GM23248 (cell line): Measurements from ENCODE around the gene MT1A.

Experiments
- EZH2 ChIP-seq: fragments of 200-600 bp; sonication (generic); IDR thresholded peaks from 2 replicates; pipeline ENCODE4 v1.6.1; 2018; ENCODE audit warnings: antibody characterized with exemption, mild to moderate bottlenecking; ENCODE audit not compliant: insufficient read depth, poor library complexity, severe bottlenecking
- EZH2phosphoT487 ChIP-seq: fragments of 200-600 bp; sonication (generic); IDR thresholded peaks from 2 replicates; pipeline ENCODE4 v1.6.1; 2018; ENCODE audit warnings: antibody characterized with exemption, moderate library complexity, mild to moderate bottlenecking, low read depth; ENCODE audit not compliant: insufficient read depth

DNA sequence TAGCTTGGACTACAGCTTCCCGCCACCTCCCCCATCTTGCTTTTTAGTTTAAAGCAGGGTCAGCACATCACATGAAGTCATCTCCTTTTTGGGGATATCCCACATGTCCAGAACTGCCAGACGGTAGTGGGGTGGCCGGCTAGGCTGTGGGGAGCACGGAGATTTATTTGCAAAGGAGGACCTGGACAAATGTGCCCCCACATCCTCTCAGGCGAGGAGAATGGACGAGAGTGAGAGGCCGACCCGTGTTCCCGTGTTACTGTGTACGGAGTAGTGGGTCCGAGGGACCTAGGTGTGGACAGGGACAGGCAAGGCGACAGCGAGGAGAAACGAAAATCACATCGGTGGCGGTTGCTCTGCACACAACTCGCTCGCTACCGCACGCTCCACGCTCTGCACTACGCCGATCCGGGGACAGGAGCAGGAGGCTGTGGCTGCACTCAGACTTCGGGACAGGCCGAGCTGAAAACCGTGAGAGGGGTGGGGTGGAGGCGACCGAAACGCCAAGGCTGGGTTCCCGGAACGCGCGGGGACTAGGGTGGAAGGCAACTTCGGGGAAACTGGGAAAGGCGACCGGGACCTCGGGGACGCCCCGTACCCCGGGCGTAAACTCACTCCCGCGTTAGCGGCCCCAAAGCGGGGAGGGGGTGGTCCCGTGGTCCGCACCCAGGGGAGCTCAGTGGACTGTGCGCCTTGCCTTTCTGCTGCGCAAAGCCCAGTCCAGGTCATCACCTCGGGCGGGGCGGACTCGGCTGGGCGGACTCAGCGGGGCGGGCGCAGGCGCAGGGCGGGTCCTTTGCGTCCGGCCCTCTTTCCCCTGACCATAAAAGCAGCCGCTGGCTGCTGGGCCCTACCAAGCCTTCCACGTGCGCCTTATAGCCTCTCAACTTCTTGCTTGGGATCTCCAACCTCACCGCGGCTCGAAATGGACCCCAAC, at the start of gene MT1A:
- TF ChIP-seq EZH2 (no peak), EZH2phosphoT487 (no peak)
